ENCODE measurements around the gene SH3RF3.

The SH3RF3 gene

DNA sequence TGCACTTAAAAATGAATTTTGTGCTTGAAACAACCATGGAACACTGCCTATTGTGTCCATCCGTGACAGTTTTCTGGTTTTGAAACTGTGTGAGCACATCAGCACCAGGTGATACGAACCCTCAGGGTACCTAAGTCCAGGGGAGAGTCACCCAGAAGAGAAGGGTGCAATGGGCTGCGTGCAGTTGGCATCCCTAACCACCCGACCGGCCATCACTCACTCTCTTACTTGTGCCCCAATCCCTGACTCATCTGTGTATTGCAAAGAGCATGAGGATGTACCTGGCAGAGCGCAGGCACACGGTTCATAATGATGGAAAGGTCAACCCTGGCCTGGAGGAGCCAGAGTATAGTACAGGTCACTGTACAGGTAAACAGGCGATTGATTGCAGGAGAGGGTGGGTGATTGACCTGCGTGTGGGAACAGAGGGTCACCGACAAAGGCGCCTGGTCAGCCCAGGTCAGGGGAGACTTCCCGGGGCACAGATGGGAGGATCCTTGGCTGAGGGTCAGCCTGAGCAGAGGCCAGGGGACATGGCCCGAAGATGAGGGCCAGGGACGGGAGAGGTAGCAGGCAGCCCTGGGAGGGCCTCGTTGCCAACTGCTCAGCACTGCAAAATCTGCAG lies 324.5 kb downstream of the SH3RF3 start:
- DNase-seq (ENCODE audit: low spot score): peak; percentile 59
- TF ChIP-seq, protein P1, sequence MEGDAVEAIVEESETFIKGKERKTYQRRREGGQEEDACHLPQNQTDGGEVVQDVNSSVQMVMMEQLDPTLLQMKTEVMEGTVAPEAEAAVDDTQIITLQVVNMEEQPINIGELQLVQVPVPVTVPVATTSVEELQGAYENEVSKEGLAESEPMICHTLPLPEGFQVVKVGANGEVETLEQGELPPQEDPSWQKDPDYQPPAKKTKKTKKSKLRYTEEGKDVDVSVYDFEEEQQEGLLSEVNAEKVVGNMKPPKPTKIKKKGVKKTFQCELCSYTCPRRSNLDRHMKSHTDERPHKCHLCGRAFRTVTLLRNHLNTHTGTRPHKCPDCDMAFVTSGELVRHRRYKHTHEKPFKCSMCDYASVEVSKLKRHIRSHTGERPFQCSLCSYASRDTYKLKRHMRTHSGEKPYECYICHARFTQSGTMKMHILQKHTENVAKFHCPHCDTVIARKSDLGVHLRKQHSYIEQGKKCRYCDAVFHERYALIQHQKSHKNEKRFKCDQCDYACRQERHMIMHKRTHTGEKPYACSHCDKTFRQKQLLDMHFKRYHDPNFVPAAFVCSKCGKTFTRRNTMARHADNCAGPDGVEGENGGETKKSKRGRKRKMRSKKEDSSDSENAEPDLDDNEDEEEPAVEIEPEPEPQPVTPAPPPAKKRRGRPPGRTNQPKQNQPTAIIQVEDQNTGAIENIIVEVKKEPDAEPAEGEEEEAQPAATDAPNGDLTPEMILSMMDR (IDR thresholded peaks at IDR 0.05): no peak
- no peak overlapping the region for H3K27ac ChIP-seq
- H3K4me3 ChIP-seq: no peak overlapping the region

DNA sequence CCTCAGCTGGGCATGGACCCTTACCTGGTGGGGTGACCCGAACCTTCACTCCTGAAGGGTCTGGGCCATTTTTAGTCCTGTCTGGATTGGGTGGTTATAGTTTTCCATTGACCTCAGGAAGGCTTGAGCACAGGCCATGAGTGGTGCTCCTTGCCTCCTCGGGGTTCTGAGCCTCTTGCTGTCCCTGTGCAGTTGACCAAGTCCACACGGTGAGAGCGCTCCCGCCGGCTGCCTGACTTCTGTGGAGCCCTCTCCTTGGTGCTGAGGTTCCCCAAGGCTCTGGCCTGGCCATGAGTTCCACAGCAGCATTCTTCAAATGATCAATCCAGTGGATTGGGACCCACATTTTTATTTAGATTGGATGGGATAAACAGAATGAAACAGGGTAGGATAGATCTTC lies 325.3 kb downstream of the SH3RF3 start:
- TF ChIP-seq, protein P1 (IDR thresholded peaks at IDR 0.05): no peak
- DNase-seq (ENCODE audit: low spot score): peak; percentile 26
- no peak overlapping the region for H3K27ac ChIP-seq
- H3K4me3 ChIP-seq: no peak overlapping the region

DNA sequence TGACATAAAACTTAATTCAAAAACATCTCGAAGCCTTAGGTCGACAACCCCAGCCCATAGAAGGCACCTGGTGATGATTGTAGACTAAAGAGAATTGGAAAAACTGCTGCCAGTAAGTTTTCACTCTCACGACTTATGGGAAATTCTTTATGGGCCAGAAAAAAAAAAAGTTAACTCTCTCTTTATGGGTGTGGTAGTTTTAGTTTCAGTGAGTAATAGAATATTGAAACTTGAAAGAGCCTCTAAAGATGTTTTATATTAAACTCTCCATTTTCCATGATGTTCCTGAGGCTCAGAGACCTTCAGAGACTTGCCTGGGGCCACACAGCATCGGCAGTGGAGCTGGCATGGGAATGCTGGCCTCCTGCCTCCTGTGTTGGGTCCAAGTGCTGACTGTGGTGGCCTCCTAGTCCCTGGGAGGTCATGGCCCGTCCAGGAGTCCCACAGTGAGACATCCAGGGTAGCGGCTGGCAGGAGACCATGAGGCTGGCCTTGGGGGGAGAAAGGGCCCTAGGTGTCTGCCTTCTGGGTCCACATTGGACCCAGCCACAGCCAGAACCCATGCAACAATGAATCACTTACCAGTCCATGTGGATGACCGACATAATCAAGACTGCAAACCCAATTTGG lies 325.9 kb downstream of the SH3RF3 start:
- Histone ChIP-seq H3K27ac (peak overlapping the region in 1 of 2 donors; percentile 12), H3K4me3 (no peak overlapping the region)
- DNase-seq (ENCODE audit: low spot score): peak; percentile 35
- TF ChIP-seq, protein P1 (IDR thresholded peaks at IDR 0.05): no peak

DNA sequence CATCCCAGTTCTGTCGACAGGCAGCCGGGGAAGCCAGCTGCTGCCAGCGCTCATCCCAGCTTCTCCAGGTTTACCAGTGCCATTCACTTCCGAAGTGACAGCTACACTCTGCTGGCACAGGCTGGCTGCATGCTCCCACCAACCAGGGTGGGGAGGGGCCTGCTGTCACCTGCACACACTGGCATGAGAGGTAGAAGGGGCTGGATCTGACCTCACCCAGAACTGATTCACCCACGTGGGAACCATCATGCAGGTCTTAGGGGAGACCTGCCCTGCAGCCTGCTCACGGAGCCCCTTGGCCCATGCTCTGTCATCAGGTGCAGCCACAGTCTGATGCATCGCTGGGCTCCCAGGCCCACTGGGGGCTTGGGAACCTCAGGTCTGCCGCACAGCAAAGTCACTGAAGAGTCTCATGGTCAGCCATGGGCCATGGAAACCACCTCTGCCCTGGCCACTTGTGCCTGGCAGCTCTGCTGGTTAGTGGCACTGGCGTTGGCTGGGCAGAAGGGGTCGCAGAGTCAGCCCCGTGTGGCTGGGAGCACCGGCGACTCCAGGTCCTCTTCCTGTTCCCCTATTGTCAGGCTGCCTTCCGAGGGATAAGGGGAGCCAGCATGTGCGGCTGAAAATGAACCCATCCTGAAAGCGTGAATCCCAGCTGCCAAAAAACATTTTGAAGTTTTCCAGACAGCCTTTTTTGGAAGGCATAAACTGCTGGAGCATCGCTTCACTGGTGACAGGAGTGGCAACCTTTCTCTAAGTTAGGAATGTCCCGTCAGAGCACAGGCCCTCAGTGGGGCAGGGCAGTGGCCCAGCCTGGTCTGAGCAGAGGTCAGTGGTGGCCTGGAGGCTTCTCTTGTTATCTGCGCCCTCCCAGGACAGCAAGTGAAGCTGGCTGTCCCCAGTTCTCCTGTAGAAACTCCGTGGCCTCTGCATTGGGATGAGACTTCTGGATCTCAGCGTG lies 327.0 kb downstream of the SH3RF3 start:
- peak; percentile 72 for DNase-seq (ENCODE audit: low spot score)
- TF ChIP-seq, protein P1 (IDR thresholded peaks at IDR 0.05): no peak
- Histone ChIP-seq H3K27ac (peak overlapping the region; percentile 60 to 91), H3K4me3 (no peak overlapping the region)

DNA sequence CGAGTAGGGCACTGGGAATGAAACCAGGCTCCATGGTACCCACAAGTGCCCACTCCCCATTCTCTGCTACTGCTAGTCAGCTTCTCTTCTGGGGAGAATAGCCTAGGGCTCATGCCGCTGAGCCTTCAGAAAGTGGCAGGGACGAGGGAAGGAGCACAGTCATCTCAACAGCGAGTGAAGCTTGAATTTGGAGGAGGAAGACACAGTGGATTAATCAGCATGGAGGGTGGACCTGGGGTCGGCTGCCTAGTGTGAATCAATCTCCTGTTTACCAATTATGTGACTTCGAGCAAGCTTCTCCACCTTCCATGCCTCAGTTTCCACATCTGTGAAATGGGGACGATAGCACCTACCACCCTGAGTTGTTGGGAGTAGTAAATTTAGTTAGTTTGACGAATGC lies 327.8 kb downstream of the SH3RF3 start:
- TF ChIP-seq, protein P1 (IDR thresholded peaks at IDR 0.05): no peak
- peak overlapping the region; percentile 60 to 91 for H3K27ac ChIP-seq
- DNase-seq (ENCODE audit: low spot score): peak; percentile 67
- H3K4me3 ChIP-seq: no peak overlapping the region

DNA sequence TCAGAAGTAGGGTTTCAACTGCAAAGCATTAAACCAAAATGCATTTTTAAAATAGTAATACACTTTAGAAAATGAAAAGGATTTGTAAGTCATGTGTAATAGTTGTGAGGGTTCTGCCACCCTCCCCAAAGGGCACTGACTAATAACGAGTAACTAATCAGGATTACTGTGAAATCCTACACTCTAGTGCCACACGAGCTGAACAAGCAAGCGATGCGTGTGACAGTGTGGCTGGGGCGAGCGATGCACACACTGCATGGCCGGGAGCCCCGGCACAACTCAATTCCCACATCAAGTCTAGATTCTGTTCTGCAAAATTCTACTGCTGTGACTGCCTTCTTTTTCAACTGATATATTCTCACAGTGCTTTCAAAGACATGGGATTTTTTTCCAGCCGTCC lies 328.4 kb downstream of the SH3RF3 start:
- Histone ChIP-seq H3K4me3 (peak overlapping the region; percentile 44), H3K27ac (peak overlapping the region; percentile 60 to 91)
- TF ChIP-seq, protein P1 (IDR thresholded peaks at IDR 0.05): no peak
- DNase-seq (ENCODE audit: low spot score): no peak
